GM12878 (cell line): ENCODE measurements around the gene ARHGEF17. TPM values are rescaled to one million over a fixed set of nuclear protein-coding genes. Genes with fewer than 3 reads are reported as not detected.

Source experiments
- ATAC-seq: fragments of 200-7000 bp; cut with Tn5 transposase; 3 replicates; pipeline ENCODE4 v1.9.1; 2020; ENCODE audit warnings: mild to moderate bottlenecking, moderate library complexity
- BruUV-seq: library from RNA; stranded (reverse); fragments of 400-500 nt; replicated peaks from 2 replicates; lab custom pipeline; 2021; lab: Mats Ljungman, UMichigan
- CTCF ChIA-PET: fragments of 300-600 bp; sonication (Branson Sonifier 250); formaldehyde crosslinking; extraction: SDS; loops from one replicate; lab custom pipeline; 2021; ENCODE audit warnings: inconsistent platforms; lab: Yijun Ruan, JAX
- POLR2A ChIA-PET: fragments of 350-600 bp; formaldehyde crosslinking; extraction: SDS; loops from one replicate; lab custom pipeline; 2021; ENCODE audit warnings: inconsistent platforms; lab: Charles Lee
- RAD21 ChIA-PET: fragments of 300-600 bp; sonication (Branson Sonifier 250); formaldehyde crosslinking; loops from one replicate; lab custom pipeline; 2023; ENCODE audit warnings: antibody characterized with exemption; ENCODE audit not compliant: unreplicated experiment; lab: Charles Lee
- SMC1A ChIA-PET: fragments of 300-600 bp; sonication (Branson Sonifier 250); formaldehyde crosslinking; loops from one replicate; lab custom pipeline; 2023; ENCODE audit not compliant: unreplicated experiment, uncharacterized antibody; lab: Charles Lee
- DNase-seq: peaks from one replicate; pipeline ENCODE4 v3.0.0-alpha.2; 2011; ENCODE audit warnings: low read depth, low spot score
- FAIRE-seq: peaks from 3 replicates; lab custom pipeline; 2011; peaks lifted over from hg19 to GRCh38; lab: Jason Lieb, UNC
- H2AFZ ChIP-seq: 2 replicates; pipeline ENCODE4 v1.6.0; 2011; ENCODE audit warnings: low read depth, low read length, control low read depth; ENCODE audit not compliant: control insufficient read depth
- H3K27ac ChIP-seq: 2 replicates; pipeline ENCODE4 v1.5.1; 2011; ENCODE audit warnings: control low read depth; ENCODE audit not compliant: control insufficient read depth, insufficient read depth
- H3K27me3 ChIP-seq, 2 experiments: replicated peaks in 1 of 2; 2 replicates each; pipeline versions ENCODE4 v1.6.0 to v1.6.1; 2011; ENCODE audit warnings: low read length in 1 of 2; ENCODE audit not compliant: control insufficient read depth in 2 of 2, insufficient read depth in 2 of 2
- H3K36me3 ChIP-seq, 2 experiments: 2 replicates each; pipeline ENCODE4 v1.5.1; 2011; ENCODE audit warnings: low read length in 1 of 2; ENCODE audit not compliant: control insufficient read depth in 2 of 2, insufficient read depth in 2 of 2
- H3K4me1 ChIP-seq: 2 replicates; pipeline ENCODE4 v1.6.1; 2011; ENCODE audit warnings: mild to moderate bottlenecking, low read length, moderate library complexity, mixed read lengths; ENCODE audit not compliant: control insufficient read depth, insufficient read depth
- H3K4me2 ChIP-seq: 2 replicates; pipeline ENCODE4 v1.6.0; 2011; ENCODE audit warnings: control low read depth; ENCODE audit not compliant: control insufficient read depth, insufficient read depth
- H3K4me3 ChIP-seq: fragments of 200-600 bp; sonication (generic); 2 replicates; pipeline ENCODE4 v1.5.1; 2016
- H3K79me2 ChIP-seq: 2 replicates; pipeline ENCODE4 v1.6.0; 2011; ENCODE audit warnings: low read length; ENCODE audit not compliant: control insufficient read depth, insufficient read depth
- H3K9ac ChIP-seq: 2 replicates; pipeline ENCODE4 v1.8.0; 2011; ENCODE audit warnings: low read length, control low read depth, mixed read lengths; ENCODE audit not compliant: control insufficient read depth, insufficient read depth
- H3K9me3 ChIP-seq: replicated peaks from 3 replicates; pipeline ENCODE4 v1.5.1; 2011; ENCODE audit warnings: mild to moderate bottlenecking, low read length; ENCODE audit not compliant: control insufficient read depth, insufficient read depth
- H4K20me1 ChIP-seq: 2 replicates; pipeline ENCODE4 v1.6.0; 2011; ENCODE audit not compliant: control insufficient read depth, insufficient read depth
- BRCA1 ChIP-seq: IDR thresholded peaks from 2 replicates; pipeline ENCODE4 v1.6.1; 2011; ENCODE audit warnings: low read depth, low read length, improper control_type of control experiment
- POLR2A ChIP-seq: IDR thresholded peaks from 2 replicates; pipeline ENCODE4 v1.6.1; 2011; ENCODE audit warnings: low read depth, mild to moderate bottlenecking, low read length
- SP1 ChIP-seq: IDR thresholded peaks from one replicate; pipeline ENCODE4 v1.6.1; 2011; ENCODE audit warnings: low read depth, low read length
- TARDBP ChIP-seq: IDR thresholded peaks from 2 replicates; pipeline ENCODE4 v1.6.1; 2016; ENCODE audit warnings: borderline replicate concordance
- WRNIP1 ChIP-seq: IDR thresholded peaks from 2 replicates; pipeline ENCODE4 v1.6.1; 2011; ENCODE audit warnings: low read depth, low read length, improper control_type of control experiment, borderline replicate concordance
- WGBS: methylation state at CpG from one replicate; pipeline ENCODE4 v1.1.6; 2016; ENCODE audit warnings: low lambda C conversion rate; ENCODE audit not compliant: insufficient replicate concordance, insufficient coverage; ENCODE audit errors: missing lambda C conversion rate; 5-methylcytosine and 5-hydroxymethylcytosine counted together
- in situ Hi-C: fragments of 300-500 bp; cut with MboI; formaldehyde crosslinking; loops from 9 replicates; pipeline ENCODE4 v1.14.3; 2018; ENCODE audit warnings: mixed read lengths
- intact Hi-C: fragments of 100-400 bp; cut with micrococcal nuclease; formaldehyde crosslinking; loops from one replicate; pipeline ENCODE4 v1.14.2; 2022; ENCODE audit not compliant: unreplicated experiment
- polyA plus RNA-seq, 11 experiments: library from polyadenylated mRNA; depleted of rRNA in 4 of 11; unstranded in 6 of 11; stranded (reverse) in 5 of 11; fragments of >200 nt; fragmentation: Nextera tagmentation in 4 of 11; fragmentation: Illumina TruSeq in 1 of 11; extraction: Ambion mirVana in 4 of 11; extraction: Trizol in 1 of 11; gene quantifications; 1 replicate in 1 of 11; 2 replicates in 10 of 11; pipeline versions ENCODE4 v1.2.1 to v1.2.3, GENCODE V29; 2011 to 2016; ENCODE audit warnings: inconsistent platforms in 2 of 11, missing spikeins in 2 of 11, low read depth in 1 of 11
- total RNA-seq, 4 experiments: library from RNA; depleted of rRNA in 3 of 4; stranded (reverse); fragments of >200 nt in 3 of 4; fragmentation: Illumina TruSeq in 1 of 4; extraction: Trizol in 1 of 4; gene quantifications; 2 replicates each; pipeline versions ENCODE4 v1.2.1 to v1.2.3, GENCODE V29; 2013 to 2021

ARHGEF17 gene
- total and polyA plus RNA-seq, 10 of the 15 experiments (the other 5 are each of a cell fraction or from before 2014, with no cell fraction given) = 0.15 to 11.0 (median 1.7) TPM

- H3K9me3 ChIP-seq = no peaks in the 10 kb centered on the region
- ATAC-seq = no peak
- BruUV-seq = no TSS peak
- H3K79me2 ChIP-seq = no peaks in the 10 kb centered on the region
- no peak overlapping the region for H3K9ac ChIP-seq
- no peak for FAIRE-seq
- no peaks in the 10 kb centered on the region for H3K27me3 ChIP-seq
- RAD21 ChIA-PET = no interaction called here
- 94% methylated on average over 8 of the region's 8 CpGs for WGBS
- intact Hi-C loops (no loop called here), in situ Hi-C loops (no loop called here)
- H3K36me3 ChIP-seq = peaks cover 9 to 12% of the 10 kb centered on the region in 2 experiments
- DNase-seq = no peak
- H3K4me2 ChIP-seq = no peak overlapping the region
- CTCF ChIA-PET = interaction anchor here (1.2 kb wide), 1 partner anchor 69 kb away, joined by 3 read pairs; no protein-coding TSS in a partner anchor
- no peak for TF ChIP-seq BRCA1
- TF ChIP-seq POLR2A = 0 out of 2 replicates have a peak, but pooled peaks have one; percentile 36
- TF ChIP-seq SP1 = no peak
- H3K4me3 ChIP-seq = no peak overlapping the region
- POLR2A ChIA-PET = no interaction called here
- no peaks in the 10 kb centered on the region for H3K4me1 ChIP-seq
- no peak overlapping the region for H3K27ac ChIP-seq
- no peaks in the 10 kb centered on the region for H4K20me1 ChIP-seq
- H2AFZ ChIP-seq = no peak overlapping the region
- SMC1A ChIA-PET = interaction anchor here (0.9 to 1.8 kb wide), 3 partner anchors 10 to 133 kb away, joined by 3 to 5 read pairs (median 4); no protein-coding TSS in a partner anchor
Measured at GRCh38 chr11:73409431-73409830, 101.4 kb downstream of the ARHGEF17 start.

DNA sequence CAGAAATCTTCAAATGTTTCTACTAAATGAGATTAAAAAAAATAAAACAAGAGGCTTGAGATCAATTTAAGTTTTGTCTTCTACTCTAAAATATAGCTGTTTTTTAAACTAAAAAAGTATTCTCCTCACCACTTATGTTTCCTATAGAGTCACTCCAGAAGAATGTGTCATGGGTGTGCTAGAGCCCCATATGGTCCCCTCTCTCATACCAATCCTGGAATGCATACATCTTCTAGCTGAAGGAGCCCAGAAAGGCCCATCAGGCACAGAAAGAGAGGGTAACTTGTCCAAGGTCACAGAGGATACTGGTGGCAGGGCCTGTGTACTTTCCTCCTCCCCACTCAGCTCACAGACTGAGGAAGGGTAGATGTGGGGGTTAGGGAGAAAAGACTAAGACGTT lies 102.6 kb downstream of the ARHGEF17 start:
- POLR2A ChIA-PET = interaction anchor here (0.8 kb wide), 1 partner anchor 11 kb away, joined by 3 read pairs; no protein-coding TSS in a partner anchor

More for the DNA sequence above, 102.6 kb downstream of the ARHGEF17 start:
- Histone ChIP-seq H3K4me2 (no peak overlapping the region), H3K79me2 (no peaks in the 10 kb centered on the region), H3K4me1 (peaks cover 9% of the 10 kb centered on the region; the same call in 1 of the 2 replicates), H3K9me3 (no peaks in the 10 kb centered on the region), H3K36me3 (peaks cover 6 to 7% of the 10 kb centered on the region in 2 experiments), H3K27ac (no peak overlapping the region), H2AFZ (no peak overlapping the region), H3K4me3 (no peak overlapping the region), H3K27me3 (no peaks in the 10 kb centered on the region), H4K20me1 (no peaks in the 10 kb centered on the region), H3K9ac (no peak overlapping the region)
- intact Hi-C loops (no loop called here), in situ Hi-C loops (no loop called here)
- CTCF ChIA-PET = interaction anchor here (0.8 to 2.0 kb wide), 6 partner anchors 40 to 250 kb away, joined by 3 to 6 read pairs (median 4); no protein-coding TSS in a partner anchor
- BruUV-seq = no TSS peak
- RAD21 ChIA-PET = interaction anchor here (0.6 to 1.4 kb wide), 2 partner anchors 19 to 51 kb away, joined by 3 read pairs; no protein-coding TSS in a partner anchor
- TF ChIP-seq WRNIP1 (no peak), TARDBP (no peak)
- SMC1A ChIA-PET = interaction anchor here (1.1 to 1.8 kb wide), 3 partner anchors 11 to 59 kb away, joined by 3 to 5 read pairs (median 5); no protein-coding TSS in a partner anchor
- ATAC-seq (no peak), DNase-seq (no peak), FAIRE-seq (no peak)
- 38% methylated on average over 1 of the region's 1 CpG for WGBS
